Measurements from ENCODE around the gene APAF1.

DNA sequence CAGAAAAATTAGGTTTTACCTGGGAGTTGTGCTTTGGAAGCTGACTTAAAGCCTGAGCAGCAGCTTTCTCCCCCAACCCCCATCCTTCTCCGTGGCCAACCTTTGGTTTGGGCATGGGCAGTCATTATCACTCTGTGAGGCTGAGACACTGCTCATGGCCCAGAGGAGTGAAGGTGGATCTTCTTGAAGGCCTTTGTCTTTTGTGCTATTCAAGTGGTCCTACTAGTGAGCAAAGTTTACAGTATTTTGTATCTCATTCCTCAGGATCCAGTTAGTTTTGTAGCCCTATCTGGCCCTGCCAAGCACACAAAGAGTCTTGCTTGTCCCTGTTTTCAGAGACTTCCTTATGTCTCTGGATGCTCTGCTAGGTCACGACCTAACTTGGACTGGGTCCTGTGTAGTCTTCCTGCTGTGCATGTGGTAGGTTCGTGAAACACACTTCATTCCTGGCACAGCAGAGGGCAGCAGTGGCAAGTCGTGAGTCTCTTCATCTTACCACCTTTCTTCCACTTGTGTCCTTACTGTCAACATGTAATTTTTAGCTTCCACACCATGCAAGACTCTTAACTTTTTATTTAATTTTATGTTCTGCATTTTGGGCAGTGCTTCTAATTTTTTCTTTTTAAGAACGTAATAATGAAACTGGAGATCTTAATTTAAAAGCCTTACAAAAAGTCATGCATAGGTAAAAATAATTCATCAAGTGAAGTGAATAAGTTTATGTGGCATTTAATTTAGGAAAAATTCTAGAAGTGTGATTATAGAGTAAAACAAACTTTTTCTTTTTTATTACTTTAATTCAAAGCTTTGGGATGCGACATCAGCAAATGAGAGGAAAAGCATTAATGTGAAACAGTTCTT, 53.7 kb downstream of the APAF1 start:
- TF ChIP-seq EZH2 (IDR thresholded peaks at IDR 0.05) (no peak), POLR2AphosphoS5 (IDR thresholded peaks at IDR 0.05; ENCODE audit: borderline replicate concordance, low read depth, low read length) (no peak)

All from SK-N-MC (cell line).